ENCODE results near the gene INAFM2. TPM values are rescaled to one million over a fixed set of nuclear protein-coding genes. Genes with fewer than 3 reads are reported as not detected.

Gene INAFM2
- total and polyA plus RNA-seq, 9 donors: 7.4 to 50.6 (median 30.6) TPM

DNA sequence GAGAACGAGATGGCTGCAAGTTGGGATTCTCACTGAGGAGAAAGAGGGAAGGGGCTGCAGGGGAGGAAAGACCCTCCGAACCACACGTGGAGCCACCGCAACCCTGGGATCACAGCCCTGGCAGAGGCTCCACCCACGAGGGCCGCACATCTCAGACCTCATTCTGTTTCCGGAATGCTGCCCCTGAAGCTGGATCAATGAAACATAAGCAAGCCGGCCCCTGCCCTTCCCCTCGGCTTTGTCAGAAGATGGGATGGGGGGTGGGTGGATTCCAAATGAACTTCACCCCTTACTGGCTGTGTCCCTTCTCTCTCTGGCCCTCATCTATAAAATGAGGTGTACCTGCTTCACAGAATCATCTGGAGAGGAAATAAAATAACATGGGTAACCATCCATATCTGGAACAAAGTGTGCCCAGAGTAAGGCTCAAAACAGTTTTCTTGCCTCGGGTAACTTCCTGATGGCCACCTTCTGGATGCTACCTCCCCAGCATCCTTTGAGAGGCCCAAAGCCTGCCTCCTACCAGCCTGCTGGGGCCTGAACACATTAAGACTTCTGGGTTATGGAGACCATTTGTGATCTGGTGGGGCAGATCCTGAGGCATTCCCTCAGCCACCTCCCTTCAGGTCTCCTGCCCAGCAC, 21.9 kb downstream of the INAFM2 start:
- WGBS, 3 donors: 52 to 68% (median 62%) methylated on average over 10 of the region's 10 CpGs
- no peak for DNase-seq
- Histone ChIP-seq H3K36me3 (no peaks in the 10 kb centered on the region), H3K4me1 (ENCODE audit: insufficient read depth) (peaks cover 8% of the 10 kb centered on the region), H3K27me3 (no peaks in the 10 kb centered on the region), H3K4me3 (no peak overlapping the region), H3K27ac (no peak overlapping the region), H3K9me3 (no peaks in the 10 kb centered on the region)
- intact Hi-C loops (cut with DNase I): loop anchor here in 1 of 4 donors (10.0 kb wide), 1 partner anchor 241 kb away; the partner anchor contains the start of gene BMF
- TF ChIP-seq CTCF (IDR thresholded peaks at IDR 0.05) (no peak), POLR2A (IDR thresholded peaks at IDR 0.05) (no peak), EP300 (IDR thresholded peaks at IDR 0.05) (no peak)

DNA sequence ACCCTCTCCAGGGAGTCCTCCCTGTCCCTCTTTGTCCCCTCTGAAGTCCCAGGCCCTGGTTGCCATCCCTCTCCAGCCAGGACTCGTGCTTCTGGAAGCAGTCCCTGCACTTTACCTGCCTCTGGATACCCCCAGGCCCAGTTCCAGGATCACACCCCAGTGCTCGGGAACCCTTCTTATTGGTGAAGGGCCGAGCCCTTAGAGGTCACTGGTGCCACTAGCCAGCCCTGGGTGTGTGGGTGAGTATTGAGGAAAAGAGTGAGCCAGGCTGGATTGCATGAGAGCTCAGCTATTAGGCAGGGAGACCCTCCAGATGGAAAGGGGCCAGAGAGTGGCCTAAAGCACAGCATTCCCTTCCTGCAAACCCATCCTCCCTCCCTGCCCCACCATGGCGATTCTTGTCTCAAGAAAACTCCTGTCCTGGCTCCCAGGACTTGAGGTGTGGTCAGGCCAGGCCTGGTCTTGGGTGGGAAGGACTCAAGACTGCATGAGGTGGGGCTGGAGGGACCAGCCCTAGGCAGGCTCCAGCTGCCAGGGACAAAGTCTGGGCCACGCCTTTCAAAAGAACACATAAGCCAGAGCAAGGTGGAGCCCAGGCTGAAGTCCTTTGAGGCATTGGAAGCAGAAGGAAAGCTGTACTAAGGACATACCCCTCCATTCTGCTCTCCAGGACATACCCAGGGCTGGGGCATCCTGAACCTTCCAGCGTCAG, 22.5 kb downstream of the INAFM2 start:
- intact Hi-C loops (cut with DNase I): loop anchor here in 1 of 4 donors (10.0 kb wide), 1 partner anchor 241 kb away; the partner anchor contains the start of gene BMF
- Histone ChIP-seq H3K36me3 (no peaks in the 10 kb centered on the region), H3K27me3 (no peaks in the 10 kb centered on the region), H3K9me3 (no peaks in the 10 kb centered on the region), H3K4me1 (ENCODE audit: insufficient read depth) (peaks cover 3% of the 10 kb centered on the region), H3K27ac (no peak overlapping the region), H3K4me3 (no peak overlapping the region)
- TF ChIP-seq CTCF (IDR thresholded peaks at IDR 0.05): no peak
- TF ChIP-seq POLR2A (IDR thresholded peaks at IDR 0.05): no peak
- TF ChIP-seq EP300 (IDR thresholded peaks at IDR 0.05): no peak
- WGBS, 3 donors: 93 to 97% (median 93%) methylated on average over 6 of the region's 6 CpGs
- no peak for DNase-seq

DNA sequence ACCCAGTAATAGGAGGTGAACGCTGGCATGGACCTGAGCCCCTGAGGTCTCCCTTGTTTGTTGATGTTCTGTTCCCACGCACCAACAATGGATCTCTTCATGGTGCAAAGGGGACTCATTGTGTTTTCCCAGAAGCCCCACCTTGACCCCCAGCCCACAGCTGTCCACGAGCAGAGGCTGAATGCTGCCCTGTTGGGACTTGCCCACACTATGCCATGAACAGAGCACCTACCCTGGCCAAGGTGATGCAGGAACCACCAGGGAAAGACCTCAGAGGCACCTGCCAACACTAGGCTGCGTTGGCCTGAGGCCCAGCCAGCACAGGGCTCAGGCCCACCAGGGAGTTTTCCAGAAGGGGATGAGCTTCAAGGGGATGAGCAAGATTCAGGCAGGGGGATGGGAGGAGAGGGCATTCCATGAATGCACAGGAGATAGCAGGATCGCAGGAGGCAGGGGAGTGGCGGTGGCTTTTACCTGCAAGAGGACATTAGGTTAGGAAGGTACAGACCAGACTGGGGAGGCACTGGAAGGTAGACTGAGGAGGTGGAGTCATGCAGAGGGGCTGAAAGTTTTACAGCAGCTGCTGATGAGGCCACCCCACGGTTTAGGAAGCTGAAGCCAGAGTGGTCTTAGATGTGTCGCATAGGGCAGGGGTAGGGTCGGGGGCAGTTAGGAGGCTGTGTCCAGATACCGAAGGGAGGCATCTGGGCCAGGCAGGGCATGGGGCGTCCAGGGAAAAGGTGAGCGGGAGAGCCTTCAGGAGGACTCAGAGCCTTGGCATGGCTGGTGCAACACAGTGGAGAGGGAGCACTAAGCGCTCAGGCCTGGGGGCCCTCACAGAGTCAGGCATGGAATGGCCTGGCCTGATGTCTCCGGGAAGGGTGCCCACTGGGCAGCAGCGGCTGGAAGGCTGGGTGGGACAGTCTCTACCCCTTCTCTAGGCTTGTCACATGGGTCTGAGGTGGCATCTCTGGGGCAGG, 23.4 kb downstream of the INAFM2 start:
- Histone ChIP-seq H3K36me3 (no peaks in the 10 kb centered on the region), H3K27me3 (no peaks in the 10 kb centered on the region), H3K27ac (no peak overlapping the region), H3K4me3 (no peak overlapping the region), H3K9me3 (no peaks in the 10 kb centered on the region), H3K4me1 (ENCODE audit: insufficient read depth) (peaks cover 2% of the 10 kb centered on the region)
- DNase-seq: no peak
- intact Hi-C loops (cut with DNase I): loop anchor here in 1 of 4 donors (10.0 kb wide), 1 partner anchor 242 kb away; the partner anchor contains the start of gene BMF
- TF ChIP-seq EP300 (IDR thresholded peaks at IDR 0.05) (no peak), CTCF (IDR thresholded peaks at IDR 0.05) (no peak), POLR2A (IDR thresholded peaks at IDR 0.05) (no peak)
- WGBS, 3 donors: 83 to 86% (median 85%) methylated on average over 15 of the region's 15 CpGs

All from ovary (tissue), 9 donors.